ENCODE data around the gene GNAT2. TPM values are rescaled to one million over a fixed set of nuclear protein-coding genes. Genes with fewer than 3 reads are reported as not detected.

Gene GNAT2
- total RNA-seq, 1 experiment from 2014 or later = not detected

GRCh38 chr1:109610609-109611307, 8.7 kb downstream of the GNAT2 start:
- no peak for DNase-seq (ENCODE audit: low read depth)

DNA sequence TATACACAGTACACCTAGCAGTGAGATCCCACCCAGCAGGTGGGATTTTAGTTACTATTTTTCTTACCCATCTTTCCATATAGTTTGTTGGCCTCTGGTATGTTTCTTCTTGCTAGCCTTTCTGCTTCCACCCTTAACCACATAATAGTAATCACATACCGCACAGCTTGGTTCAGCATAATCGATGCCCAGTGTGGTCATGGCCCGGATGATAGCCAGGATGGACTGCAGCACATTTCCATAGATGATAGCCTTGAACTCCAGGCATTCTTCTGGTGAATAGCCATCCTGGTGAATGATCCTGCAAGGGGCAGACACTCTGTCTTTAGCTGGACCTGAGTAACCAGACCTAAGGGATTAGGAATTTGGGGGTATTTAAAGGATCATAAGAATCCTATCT, 9.5 kb downstream of the GNAT2 start:
- no peak for DNase-seq (ENCODE audit: low read depth)

DNA sequence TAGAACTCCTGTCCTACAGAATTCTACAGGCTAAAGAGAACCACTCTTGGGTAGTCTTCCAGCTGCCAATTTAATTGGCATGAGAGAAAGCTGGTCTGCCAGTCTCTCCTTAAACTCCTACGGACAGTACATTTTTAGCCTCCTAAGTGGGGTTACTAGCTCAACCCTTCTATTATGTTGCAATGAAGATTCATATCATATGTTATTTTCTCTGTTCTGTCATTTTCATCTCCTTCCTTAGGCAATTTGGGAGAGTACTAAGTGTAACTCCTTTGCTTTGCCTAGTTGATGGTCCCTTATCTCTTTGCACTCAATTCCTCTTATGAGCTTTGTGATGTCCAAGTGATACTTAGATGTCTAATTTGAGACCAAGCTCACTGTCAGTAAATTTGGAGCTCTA, 14.0 kb downstream of the GNAT2 start:
- no peak for DNase-seq (ENCODE audit: low read depth)

- no peak for DNase-seq (ENCODE audit: low read depth)
Observed at GRCh38 chr1:109603229-109603628, 16.2 kb downstream of the GNAT2 start.

- no peak for DNase-seq (ENCODE audit: low read depth)
Observed at GRCh38 chr1:109598655-109599054, 20.8 kb downstream of the GNAT2 start.

DNA sequence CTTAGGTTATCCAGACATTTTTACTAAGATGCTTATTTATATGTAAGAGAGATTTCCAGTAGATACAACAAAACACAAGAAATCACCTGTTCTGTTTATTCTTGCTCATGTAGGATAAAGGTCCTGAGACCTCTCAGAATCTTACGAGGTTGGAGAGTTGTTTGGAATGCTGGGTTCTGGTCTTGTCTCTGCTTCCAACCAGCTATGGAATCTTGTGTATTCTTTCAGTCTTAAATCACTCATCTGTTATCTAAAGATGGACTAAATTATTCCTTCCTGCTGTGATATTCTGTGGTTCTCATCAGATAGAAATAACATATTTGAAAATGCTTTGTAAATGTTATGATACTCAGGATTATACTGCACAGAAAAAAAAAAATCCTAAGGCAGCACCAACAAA, 21.3 kb downstream of the GNAT2 start:
- no peak for DNase-seq (ENCODE audit: low read depth)

GRCh38 chr1:109595531-109595930, 23.9 kb downstream of the GNAT2 start:
- no peak for DNase-seq (ENCODE audit: low read depth)

DNA sequence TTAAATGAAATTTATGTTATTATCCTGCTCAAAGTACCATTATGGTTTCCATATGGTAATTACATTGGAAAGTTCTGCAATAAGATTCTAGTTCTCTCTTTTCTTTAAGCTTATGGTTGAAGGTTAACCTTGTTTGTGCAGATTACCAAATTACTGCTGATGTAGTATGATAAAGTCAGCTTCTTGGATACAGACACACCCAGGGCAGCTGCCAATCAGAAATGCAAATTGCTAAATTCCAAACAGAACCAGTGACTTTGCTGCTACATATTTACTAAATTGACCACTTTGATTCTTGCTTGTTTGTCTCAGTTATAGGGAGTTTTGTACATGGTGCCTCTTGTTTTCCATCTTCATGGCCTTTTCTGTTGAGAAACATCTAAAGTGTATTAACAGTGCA, 26.5 kb downstream of the GNAT2 start:
- DNase-seq (ENCODE audit: low read depth) = no peak

DNA sequence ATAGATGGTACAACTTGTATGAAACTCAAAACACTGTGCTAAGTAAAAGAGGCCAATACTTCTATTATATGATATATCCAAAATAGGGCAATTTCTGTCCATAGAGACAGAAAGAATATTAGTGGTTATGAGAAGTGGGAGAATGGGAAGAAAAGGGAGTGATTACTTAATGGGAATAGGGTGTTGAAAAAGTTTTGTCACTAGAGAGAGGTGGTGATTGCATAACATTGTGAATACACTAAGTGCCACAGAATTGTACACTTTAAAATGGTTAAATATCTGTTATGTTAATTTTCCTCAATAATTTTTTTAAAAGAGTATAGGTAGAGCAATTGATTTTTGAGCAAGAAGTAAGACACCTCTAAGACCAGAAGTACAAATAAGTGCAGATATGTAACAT, 29.7 kb downstream of the GNAT2 start:
- DNase-seq (ENCODE audit: low read depth) = no peak

- no peak for DNase-seq (ENCODE audit: low read depth)
Observed at GRCh38 chr1:109589177-109589576, 30.2 kb downstream of the GNAT2 start.

DNA sequence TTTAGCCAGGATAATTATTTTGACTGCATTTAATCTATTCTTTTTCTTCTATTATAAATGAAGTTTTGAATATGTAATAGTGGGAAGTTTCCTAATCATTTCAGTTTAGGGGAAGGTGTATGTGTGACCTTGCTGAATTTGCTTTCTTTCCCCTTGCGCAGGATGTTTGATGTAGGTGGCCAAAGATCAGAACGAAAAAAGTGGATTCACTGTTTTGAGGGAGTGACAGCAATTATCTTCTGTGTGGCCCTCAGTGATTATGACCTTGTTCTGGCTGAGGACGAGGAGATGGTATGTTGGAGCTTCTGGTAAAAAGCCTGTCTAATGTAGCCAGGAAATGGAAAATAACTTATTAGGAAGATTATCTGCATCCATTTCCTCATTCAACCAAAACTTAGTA, 33.4 kb downstream of the GNAT2 start:
- no peak for DNase-seq (ENCODE audit: low read depth)

DNA sequence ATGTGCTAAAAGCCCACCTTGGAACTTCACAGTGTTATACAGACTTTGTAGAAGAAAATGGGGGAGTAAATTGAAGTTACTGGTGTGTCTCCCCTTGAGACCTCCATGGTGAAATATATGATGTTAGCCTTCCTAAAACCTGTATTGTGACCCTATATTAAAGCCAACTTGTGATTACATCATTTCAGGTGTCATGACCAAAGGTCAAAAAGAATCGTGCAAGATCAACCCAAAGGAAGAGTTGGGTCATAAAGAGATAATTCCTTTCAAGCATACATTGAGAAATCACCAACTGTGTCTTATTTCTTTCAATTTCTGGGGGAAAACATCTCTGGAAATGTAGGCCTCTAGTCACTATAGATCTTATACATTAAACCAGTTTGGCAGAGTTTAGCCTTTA, 34.6 kb downstream of the GNAT2 start:
- no peak for DNase-seq (ENCODE audit: low read depth)

DNA sequence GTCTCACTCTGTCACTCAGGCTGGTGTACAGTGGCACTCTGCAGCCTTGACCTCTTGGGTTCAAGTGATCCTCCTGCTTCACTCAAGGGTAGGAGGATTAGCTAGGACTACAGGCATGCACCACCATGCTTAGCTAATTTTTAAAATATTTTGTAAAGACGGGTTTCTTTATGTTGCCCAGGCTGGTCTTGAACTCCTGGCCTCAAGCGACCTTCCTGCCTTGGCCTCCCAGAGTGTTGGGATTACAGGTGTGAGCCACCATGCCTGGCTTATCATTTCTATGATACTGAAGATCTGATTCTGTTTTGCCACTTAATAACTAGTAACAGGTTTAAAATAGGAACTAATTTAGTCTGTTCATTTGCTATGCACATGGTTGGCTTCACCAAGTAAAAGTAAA, 37.4 kb downstream of the GNAT2 start:
- no peak for DNase-seq (ENCODE audit: low read depth)

GRCh38 chr1:109579491-109579890, 39.9 kb downstream of the GNAT2 start:
- peak; percentile 48 for DNase-seq (ENCODE audit: low read depth)

GRCh38 chr1:109578947-109579443, 40.4 kb downstream of the GNAT2 start:
- DNase-seq (ENCODE audit: low read depth) = no peak

GRCh38 chr1:109573785-109574184, 45.6 kb downstream of the GNAT2 start:
- DNase-seq (ENCODE audit: low read depth) = no peak

DNA sequence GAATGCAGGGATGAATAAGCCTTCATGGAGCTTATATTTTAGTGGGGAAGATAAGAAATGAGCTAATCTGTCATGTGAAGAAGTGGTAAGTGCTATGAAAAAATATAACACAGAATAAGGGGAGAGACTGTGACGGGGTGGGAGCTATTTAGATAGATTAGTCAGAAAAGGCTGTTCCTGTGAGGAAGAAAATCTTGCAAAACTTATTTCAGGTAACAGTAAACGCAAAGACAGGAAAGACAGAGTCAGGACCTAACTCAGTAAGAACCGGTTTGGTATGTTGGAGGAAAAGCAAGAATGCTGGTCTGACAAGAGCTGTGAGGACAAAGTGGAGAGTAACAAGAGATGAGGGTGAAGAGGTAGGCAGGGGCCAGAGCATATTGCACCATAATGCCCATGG, 49.0 kb downstream of the GNAT2 start:
- no peak for DNase-seq (ENCODE audit: low read depth)

DNA sequence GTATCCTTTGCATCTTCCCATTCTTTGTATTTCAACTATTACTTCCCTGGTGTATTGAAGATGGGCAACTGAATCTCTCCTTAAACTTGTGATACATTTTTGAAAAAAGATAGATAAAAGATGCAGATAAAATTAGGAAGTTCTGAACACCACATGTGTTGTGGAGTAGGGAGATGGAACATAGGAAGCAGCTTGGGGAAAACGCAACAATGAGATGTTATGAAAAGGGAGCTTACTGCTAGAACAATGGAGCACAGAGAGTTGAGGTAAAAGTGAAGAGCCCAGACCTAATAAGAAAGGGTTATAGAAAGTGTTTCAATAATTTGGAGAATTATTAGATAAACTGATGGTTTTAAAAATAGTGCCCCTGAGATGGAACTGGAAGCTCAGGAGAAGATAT, 50.1 kb downstream of the GNAT2 start:
- DNase-seq (ENCODE audit: low read depth) = no peak

GRCh38 chr1:109567877-109568672, 51.3 kb downstream of the GNAT2 start:
- no peak for DNase-seq (ENCODE audit: low read depth)

DNA sequence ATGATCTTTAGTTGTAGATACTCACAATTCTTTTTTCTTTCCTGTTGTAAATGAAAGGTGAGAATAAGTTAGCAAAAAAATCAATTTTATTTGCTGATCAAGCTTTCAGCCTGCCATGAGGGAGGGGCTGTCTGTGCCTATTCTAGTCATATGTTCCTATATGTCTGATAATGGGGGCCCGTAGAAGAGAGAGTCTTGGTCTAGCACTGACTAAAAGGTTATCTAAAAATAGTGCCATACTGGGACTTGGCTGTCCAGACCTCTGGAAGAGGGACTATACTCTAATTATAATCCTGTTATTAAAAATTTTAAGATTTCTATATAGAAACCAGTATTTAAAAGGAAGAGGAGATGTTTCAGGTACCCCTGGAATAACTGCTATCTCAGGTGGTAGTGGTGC, 52.4 kb downstream of the GNAT2 start:
- no peak for DNase-seq (ENCODE audit: low read depth)

GRCh38 chr1:109565241-109565640, 54.2 kb downstream of the GNAT2 start:
- DNase-seq (ENCODE audit: low read depth) = no peak

GRCh38 chr1:109564194-109564878, 55.1 kb downstream of the GNAT2 start:
- no peak for DNase-seq (ENCODE audit: low read depth)

DNA sequence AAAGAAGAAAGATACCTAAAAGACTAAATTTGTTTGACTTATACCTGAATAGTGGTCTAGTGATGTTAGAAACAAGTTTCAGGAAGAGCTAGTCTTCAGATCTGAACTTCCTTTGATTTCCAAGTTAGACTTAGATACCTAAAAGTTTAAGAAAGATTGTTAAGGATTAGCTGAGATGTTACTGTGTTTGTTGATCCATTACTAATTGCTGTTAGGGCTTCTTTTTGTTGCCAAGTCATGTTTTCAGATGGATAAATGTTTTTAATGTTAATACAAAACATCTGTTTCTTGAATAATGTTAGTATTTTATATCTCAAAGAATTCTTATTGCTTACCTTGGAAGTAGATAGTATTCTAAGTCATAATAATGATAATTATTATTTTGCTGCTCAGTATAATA, 59.4 kb downstream of the GNAT2 start:
- no peak for DNase-seq (ENCODE audit: low read depth)
